Right ventricle myocardium inferior (tissue), 1 donor: Measurements from ENCODE around the gene POR. TPM values are rescaled to one million over a fixed set of nuclear protein-coding genes. Genes with fewer than 3 reads are reported as not detected.
A peak's percentile ranks its signal among the peaks of the same experiment; 100 is the strongest.
"Not testable (repeated sequence)": the region's sequence is repeated elsewhere in the genome, so short reads cannot be mapped to it uniquely, and the experiment has no call there.

ENCODE experiments used
- ATAC-seq: fragments of 200-7000 bp; cut with Tn5 transposase; one replicate; pipeline ENCODE4 v1.9.1; 2020; ENCODE audit warnings: mild to moderate bottlenecking, moderate library complexity
- DNase-seq: peaks from one replicate; pipeline ENCODE4 v3.0.0; 2021; ENCODE audit errors: missing footprints
- intact Hi-C: fragments of 100-400 bp; cut with DNase I; formaldehyde crosslinking; loops from one replicate; pipeline ENCODE4 v1.11.0; 2022
- total RNA-seq: library from RNA; stranded (reverse); fragmentation: NEBNext Ultra II Directional; extraction: Animal tissue kit (Norgen Biotek cat#: 25700); gene quantifications from one replicate; pipeline ENCODE4 v1.2.1, GENCODE V29; 2021
- donor health status: DM: no; HTN: yes; CAD: no; lungs with severe emphysema.

Gene POR
- total RNA-seq, 1 donor from 2014 or later = 66.3 TPM

- intact Hi-C loops = loop anchor here (2.0 to 10.0 kb wide), 4 partner anchors 32 to 120 kb away; partner anchors contain the start of genes MDH2, POR, RHBDD2 and STYXL1
- ATAC-seq = peak; percentile 95
- DNase-seq = peak; percentile 99
These were observed 79.6 kb downstream of the POR start, which contains the start of gene TMEM120A for GRCh38 chr7:75994388-75995051. TMEM120A (minus strand) TSS chr7:75994595; CDS start chr7:75994570, 25 bp downstream.

GRCh38 chr7:75995052-75995471 is 80.1 kb downstream of the POR start:
- intact Hi-C loops = loop anchor here (2.0 to 10.0 kb wide), 3 partner anchors 32 to 120 kb away; partner anchors contain the start of genes POR and RHBDD2
- DNase-seq (no peak), ATAC-seq (no peak)

DNA sequence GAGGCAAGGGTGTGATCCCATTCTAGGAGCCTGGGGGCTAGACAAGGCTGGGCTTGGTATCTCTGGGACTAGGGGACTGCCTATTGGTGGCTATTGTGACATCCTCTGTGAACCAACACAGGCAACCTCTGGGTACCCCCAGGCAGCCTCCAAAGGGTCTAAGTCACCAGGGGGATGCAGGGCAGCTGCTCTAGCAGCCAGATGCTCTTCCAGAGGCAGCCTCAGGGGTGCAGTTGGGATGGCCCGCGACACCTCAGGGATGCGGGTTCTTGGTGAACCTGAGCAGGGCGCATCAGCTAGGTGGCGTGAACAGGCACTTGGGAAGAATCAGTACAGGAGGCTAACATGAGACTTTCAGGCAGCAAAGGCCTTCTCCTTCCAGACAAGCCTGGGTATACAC is 81.0 kb downstream of the POR start:
- DNase-seq = no peak
- ATAC-seq = no peak
- intact Hi-C loops = loop anchor here (2.0 to 10.0 kb wide), 3 partner anchors 33 to 121 kb away; partner anchors contain the start of genes POR and RHBDD2

DNA sequence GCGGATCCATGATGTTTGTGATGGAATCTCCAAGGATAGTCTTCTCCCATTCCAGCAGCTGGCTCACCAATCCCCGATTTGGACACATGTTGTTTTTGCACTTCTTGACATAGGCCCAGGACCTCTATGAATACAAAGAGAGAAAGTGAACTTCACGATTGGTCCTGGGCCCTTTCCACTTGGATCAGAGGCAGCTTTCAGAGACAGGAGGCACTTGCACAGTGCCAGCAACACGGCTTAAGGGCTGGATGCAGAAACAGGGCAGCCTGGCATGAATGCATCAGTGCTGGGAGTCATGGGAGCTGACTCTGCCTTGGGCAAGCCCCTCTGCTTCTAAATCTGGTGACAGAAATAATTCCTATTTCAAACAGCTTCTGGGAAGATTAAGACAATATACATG is 81.5 kb downstream of the POR start:
- intact Hi-C loops = loop anchor here (10.0 kb wide), 1 partner anchor 122 kb away; the partner anchor contains the start of gene RHBDD2
- DNase-seq = no peak
- no peak for ATAC-seq

DNA sequence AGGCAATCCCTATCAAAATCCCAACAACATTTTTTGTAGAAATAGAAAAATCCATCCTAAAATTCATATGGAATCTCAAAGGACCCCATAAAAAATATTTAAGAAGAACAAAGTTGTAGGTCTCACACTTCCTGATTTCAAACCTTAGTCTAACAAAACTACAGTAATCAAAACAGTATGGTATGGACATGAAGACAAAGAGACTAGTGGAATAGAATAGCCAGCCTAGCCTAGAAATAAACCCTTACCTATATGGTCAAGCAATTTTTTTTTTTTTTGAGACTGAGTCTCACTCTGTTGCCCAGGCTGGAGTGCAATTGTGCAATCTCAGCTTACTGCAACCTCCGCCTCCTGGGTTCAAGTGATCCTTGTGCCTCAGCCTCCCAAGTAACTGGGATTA is 83.1 kb downstream of the POR start:
- ATAC-seq = no peak

GRCh38 chr7:76000566-76000965 is 85.6 kb downstream of the POR start:
- ATAC-seq (no peak), DNase-seq (no peak)
- intact Hi-C loops = no loop called here

More for the DNA sequence above, 83.1 kb downstream of the POR start:
- intact Hi-C loops = loop anchor here (10.0 kb wide), 1 partner anchor 123 kb away; the partner anchor contains the start of gene RHBDD2
- no peak for DNase-seq

DNA sequence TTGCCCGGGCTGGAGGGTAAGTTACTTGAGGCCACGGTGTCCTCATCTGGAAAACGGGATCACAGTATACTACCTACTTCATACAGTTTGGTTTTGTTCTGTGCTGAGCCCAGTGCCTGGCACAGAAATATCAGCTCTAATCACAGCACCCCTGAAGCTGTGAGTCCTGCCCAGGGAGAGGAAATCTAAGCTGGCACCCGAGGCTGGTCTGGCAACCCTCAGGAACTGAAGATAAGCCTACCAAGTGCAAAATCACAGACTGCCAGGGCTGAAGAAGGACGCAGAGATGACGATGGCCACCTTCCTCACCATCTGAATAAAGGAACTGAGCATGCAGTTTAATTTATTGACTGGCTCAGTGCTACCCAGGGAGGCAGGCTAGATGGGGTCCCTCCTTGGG is 87.2 kb downstream of the POR start:
- ATAC-seq = peak; percentile 49
- intact Hi-C loops = no loop called here

GRCh38 chr7:76002822-76003221 is 87.9 kb downstream of the POR start:
- ATAC-seq (no peak), DNase-seq (no peak)
- intact Hi-C loops = no loop called here

More for the DNA sequence above, 87.2 kb downstream of the POR start:
- DNase-seq = no peak

GRCh38 chr7:76003351-76003750 is 88.4 kb downstream of the POR start:
- intact Hi-C loops = no loop called here
- no peak for DNase-seq
- ATAC-seq = no peak

DNA sequence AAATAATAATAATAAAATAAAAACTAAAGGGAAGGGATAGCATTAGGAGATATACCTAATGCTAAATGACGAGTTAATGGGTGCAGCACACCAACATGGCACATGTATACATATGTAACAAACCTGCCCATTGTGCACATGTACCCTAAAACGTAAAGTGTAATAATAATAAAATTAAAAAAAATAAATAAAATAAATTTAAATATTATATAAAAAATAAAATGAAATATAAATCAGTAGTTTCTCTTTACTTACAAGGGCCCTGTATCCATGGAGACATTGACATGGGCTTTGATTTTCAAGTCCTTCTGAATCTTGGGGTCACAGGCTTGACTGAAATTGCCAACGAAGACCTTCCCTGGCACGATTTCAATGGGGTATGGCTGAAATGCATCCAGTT is 90.0 kb downstream of the POR start:
- ATAC-seq, intact Hi-C loops, DNase-seq: not testable (repeated sequence)

DNA sequence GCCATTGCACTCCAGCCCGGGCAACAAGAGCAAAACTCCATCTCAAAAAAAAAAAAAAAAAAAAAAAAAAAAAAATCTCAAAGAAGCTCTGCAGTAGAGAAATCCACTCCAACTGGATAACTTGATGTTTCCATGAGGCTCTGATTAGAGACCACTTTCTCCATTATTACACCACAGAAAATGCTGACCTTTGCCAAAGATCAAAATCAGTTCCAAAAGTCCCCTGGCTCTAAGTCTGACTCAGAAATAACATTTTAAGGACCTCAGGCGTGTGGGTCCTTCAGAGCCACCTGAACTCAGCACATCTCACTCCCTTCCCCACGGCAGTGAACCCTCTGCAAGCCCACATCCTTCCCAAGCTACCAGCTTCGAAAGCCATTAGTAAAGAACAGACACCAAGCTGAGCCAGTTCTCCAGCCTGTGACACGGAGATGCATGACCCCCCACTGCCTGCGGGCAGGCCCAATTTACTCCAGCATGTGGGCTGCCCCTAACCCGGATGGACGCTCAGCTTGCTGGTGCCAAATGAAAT is 93.3 kb downstream of the POR start:
- ATAC-seq = no peak
- no peak for DNase-seq
- intact Hi-C loops = no loop called here

GRCh38 chr7:76009672-76010600 is 95.0 kb downstream of the POR start:
- DNase-seq (no peak), ATAC-seq (no peak)
- intact Hi-C loops = no loop called here

DNA sequence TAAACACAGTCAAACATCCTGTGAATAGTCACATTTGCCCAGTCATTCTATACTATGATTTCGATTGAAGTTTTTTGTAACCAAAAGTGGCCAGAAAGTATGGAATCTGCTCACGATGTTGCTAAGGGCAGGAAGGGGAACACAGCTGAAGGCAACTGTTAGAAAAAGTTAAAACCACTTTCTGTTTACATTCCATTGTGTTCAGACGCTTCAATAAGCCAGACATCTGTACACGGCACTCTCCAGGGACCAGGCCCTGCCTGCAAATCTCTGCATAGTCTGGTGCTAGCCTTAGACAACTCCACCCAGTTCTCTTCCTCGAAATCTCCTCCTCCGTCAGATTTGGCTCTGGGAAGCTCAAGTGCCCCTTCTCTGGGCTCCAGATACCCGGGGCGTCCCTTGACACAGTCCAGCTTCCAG is 96.5 kb downstream of the POR start:
- ATAC-seq = peak; percentile 90
- intact Hi-C loops = no loop called here
- DNase-seq = peak; percentile 75

DNA sequence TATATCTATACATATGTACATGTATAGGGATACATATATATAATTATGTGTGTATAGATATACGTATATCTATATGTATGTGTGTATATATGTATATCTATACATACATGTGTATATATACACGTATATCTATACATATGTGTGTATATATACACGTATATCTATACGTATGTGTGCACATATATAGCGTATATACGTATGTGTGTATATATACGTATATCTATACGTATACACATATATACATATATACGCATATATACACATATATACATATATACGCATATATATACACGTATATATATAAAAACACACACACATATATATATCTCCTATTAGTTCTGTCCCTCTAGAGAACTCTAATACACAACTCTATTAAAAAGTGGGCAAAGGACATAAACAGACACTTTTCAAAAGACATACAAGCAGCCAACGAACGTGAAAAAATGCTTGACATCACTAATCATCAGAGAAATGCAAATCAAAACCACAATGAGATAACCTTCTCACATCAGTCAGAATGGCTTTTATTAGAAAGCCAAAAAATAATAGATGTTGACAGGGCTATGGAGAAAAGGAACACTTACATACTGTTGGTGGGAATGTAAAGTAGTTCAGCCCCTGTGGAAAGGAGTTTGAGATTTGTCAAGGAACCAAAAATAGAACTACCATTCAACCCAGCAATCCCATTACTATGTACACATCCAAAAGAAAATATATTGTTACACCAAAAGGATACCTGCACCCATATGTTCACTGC is 101.4 kb downstream of the POR start:
- no peak for DNase-seq
- no peak for ATAC-seq
- intact Hi-C loops = no loop called here

DNA sequence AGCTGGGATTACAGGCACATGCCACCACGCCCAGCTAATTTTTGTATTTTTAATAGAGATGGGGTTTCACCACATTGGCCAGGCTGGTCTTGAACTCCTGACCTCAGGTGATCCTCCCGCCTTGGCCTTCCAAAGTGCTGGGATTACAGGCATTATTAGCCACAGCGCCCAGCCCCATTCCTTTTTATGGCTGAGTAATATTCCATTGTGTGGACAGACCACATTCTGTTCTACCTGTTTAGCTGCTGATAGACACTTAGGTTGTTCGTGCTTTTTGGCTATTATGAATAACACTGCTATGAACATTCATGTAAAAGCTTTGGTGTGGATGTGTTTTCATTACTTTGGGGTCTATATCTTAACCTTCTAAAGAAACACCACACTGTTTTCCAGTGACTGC is 103.6 kb downstream of the POR start:
- DNase-seq, intact Hi-C loops, ATAC-seq: not testable (repeated sequence)

- intact Hi-C loops = loop anchor here (1.0 kb wide), 1 partner anchor 154 kb away; no protein-coding TSS in a partner anchor
These were observed 105.2 kb downstream of the POR start for GRCh38 chr7:76020031-76020714.

GRCh38 chr7:76022026-76022780 is 107.2 kb downstream of the POR start:
- intact Hi-C loops = no loop called here
- ATAC-seq (no peak), DNase-seq (no peak)

More at GRCh38 chr7:76020031-76020714, 105.2 kb downstream of the POR start:
- DNase-seq (peak; percentile 87), ATAC-seq (peak; percentile 53)
